Activated naive CD4-positive, alpha-beta T cell treated with anti-CD3 and anti-CD28 coated beads, Interleukin-2, amount 50 U/mL, for 16 hours (primary cell): ENCODE results near the gene OAS1.
A peak's percentile ranks its signal among the peaks of the same experiment; 100 is the strongest.
"Not testable (repeated sequence)": the region's sequence is repeated elsewhere in the genome, so short reads cannot be mapped to it uniquely, and the experiment has no call there.

Experiments
- DNase-seq: peaks from one replicate; pipeline ENCODE4 v3.0.0-alpha.2; 2020

Gene OAS1

DNA sequence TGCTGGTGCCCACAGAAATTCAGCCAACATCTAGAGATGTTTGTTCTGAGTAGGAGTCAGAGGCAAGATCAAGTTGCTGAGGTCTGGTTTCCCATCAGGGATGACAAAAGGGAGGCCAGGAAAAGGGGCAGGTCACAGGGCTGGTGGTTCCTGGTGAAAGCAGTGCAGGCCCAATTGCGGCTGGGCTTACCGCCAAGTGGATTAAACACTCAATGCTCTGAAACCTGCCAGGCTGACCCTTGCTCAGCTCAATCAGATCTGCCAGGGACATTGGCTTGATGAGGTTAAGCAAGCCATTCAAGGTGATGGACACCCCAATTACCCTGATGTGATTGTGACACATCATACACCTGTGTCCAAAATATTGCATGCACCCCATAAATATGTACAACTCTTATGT, 5.5 kb upstream of the OAS1 start:
- DNase-seq = no peak

- no peak for DNase-seq
Measured at GRCh38 chr12:112904571-112904970, 2.2 kb upstream of the OAS1 start.

GRCh38 chr12:112905451-112906089, 1.2 kb upstream of the OAS1 start:
- DNase-seq = no peak

DNA sequence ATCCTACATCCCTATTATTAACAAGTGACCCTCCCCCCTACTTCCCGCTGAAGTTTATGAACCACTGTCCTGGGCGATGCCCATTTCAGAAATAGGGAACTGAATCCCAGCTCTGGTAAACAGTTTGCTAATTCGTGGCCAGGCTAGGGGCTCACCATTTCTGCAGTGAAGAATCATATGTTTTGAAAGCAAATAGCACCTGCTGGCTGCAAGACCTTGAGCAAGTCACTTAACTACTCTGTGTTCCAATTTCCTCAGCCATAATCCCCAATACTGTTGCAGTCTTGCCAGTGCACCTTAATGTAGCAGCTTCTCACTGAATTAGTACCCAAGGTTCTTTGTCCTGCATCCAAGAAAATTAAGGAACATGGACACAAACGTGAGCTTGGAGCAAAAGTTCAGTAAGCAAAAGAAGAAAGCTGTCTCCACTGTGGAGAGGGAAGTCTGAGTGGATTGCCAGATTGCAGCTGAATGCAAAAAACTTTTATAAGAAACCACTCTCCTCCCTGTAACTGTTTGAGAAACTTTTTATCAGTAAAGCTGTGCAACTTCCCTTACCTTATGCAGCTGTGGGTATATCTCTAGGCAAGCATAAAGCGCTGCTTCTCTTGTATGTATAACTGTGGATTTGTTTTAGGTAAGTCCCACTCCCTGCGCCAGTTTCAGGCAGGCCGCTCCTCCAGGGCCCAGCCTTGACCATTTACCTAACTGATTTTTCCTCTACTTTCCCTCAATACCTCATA, 824 bp downstream of the OAS1 start:
- DNase-seq = no peak

DNA sequence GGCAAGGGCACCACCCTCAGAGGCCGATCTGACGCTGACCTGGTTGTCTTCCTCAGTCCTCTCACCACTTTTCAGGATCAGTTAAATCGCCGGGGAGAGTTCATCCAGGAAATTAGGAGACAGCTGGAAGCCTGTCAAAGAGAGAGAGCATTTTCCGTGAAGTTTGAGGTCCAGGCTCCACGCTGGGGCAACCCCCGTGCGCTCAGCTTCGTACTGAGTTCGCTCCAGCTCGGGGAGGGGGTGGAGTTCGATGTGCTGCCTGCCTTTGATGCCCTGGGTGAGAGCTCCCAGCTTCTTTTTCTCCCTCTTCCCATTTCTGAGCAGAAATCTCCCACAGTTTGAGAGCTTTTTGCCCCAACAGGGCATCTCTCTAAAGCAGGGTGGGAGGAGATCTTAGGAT, 1.8 kb downstream of the OAS1 start:
- peak; percentile 36 for DNase-seq

- DNase-seq = no peak
Measured at GRCh38 chr12:112909693-112910092, 2.9 kb downstream of the OAS1 start.

- no peak for DNase-seq
Measured at GRCh38 chr12:112913038-112913688, 6.4 kb downstream of the OAS1 start.

GRCh38 chr12:112913888-112914287, 7.1 kb downstream of the OAS1 start:
- DNase-seq = not testable (repeated sequence)

DNA sequence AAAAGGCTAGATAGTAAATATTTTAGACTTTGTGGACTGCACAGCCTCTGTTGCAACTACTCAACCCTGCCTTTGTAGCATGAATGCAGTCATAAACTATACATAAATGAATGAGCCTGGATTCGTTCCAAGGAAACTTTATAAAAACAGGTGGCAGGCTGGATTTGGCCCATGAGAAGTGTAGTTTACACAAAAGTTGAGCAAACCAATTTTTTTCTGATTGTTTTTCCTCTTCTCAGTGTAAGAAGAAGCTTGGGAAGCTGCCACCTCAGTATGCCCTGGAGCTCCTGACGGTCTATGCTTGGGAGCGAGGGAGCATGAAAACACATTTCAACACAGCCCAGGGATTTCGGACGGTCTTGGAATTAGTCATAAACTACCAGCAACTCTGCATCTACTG, 9.5 kb downstream of the OAS1 start:
- no peak for DNase-seq

- no peak for DNase-seq
Measured at GRCh38 chr12:112919121-112919520, 12.4 kb downstream of the OAS1 start.

- no peak for DNase-seq
Measured at GRCh38 chr12:112924986-112925385, 18.2 kb downstream of the OAS1 start.

- DNase-seq = not testable (repeated sequence)
Measured at GRCh38 chr12:112926416-112927033, 19.8 kb downstream of the OAS1 start.

- DNase-seq = no peak
Measured at GRCh38 chr12:112927475-112927874, 20.7 kb downstream of the OAS1 start.

DNA sequence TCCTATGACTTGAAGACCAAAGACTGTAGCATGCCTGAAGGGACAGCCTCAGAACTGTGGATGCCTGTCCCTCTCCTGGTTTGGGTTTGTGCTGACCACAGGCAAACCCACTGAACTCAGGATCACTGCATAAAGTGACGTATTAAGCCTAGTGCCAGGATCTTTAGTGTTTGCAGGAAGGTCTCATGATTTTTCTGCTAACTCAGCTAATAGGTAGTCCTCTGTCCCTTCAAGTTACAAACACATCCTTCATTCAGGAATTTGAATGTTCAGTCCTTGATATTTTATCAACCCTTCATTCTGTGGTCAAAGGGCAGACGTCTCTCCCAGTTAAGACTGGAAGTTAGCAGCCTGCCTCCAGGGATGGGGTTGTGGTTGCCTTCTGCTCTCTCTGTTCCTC, 21.2 kb downstream of the OAS1 start:
- DNase-seq = no peak

GRCh38 chr12:112928978-112929377, 22.2 kb downstream of the OAS1 start:
- no peak for DNase-seq

GRCh38 chr12:112929715-112930114, 23.0 kb downstream of the OAS1 start:
- DNase-seq = no peak

GRCh38 chr12:112930350-112930749, 23.6 kb downstream of the OAS1 start:
- no peak for DNase-seq

DNA sequence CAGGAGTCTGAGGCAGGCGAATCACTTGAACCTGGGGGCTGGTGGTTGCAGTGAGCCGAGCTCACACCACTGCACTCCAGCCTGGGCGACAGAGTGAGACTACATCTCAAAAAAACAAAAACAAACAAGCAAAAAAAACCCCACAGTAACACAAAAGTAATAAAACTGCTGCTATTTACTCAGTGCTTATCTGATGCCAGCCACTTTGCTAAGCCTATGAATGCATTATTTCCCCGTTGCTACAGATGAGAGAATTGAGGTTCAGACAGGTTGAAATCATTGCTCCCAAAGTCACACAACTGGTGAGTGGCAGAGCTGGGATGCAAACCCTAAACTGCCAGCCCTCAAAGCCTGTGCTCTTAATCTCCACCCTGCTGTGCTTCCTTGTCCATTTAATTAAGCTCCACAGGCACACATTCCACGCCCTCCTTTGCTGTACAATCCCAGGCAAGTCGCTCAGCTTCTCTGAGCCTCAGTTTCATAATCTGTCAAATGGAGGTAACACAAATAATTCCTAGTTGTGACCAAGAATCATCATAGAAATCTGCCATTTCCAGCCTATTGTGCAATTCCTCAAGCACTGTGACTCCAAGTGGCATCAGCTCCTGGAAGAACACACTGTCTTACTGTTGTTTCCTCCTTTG, 25.8 kb downstream of the OAS1 start:
- DNase-seq = no peak

GRCh38 chr12:112933129-112933505, 26.4 kb downstream of the OAS1 start:
- no peak for DNase-seq

GRCh38 chr12:112936264-112936663, 29.5 kb downstream of the OAS1 start:
- DNase-seq = no peak

DNA sequence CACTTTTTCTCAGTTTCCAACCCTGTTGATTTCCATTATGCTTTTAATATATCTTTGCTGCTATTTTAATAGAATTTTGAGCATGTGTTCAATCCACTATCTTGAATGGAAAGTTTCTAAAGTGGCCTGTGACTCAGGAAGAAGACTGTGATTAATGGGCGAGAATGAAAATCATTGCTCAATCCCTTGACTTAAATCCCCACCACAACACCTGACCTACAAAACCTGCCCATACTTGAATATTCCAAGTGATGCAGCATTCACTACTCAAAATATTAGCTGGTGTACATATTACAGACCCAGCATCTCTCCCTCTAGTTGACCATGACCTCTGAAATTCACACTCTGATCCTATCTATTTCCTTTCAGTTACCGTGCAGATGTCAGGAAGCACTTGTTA, 30.2 kb downstream of the OAS1 start:
- no peak for DNase-seq

- peak; percentile 46 for DNase-seq
Measured at GRCh38 chr12:112937741-112938719, 31.3 kb downstream of the OAS1 start, which contains the start of gene OAS3. TSS of gene OAS3 (plus strand) at chr12:112938474. CDS start at chr12:112938531, 57 bp downstream.
